ENCODE results near the gene TANGO6.

Gene TANGO6

GRCh38 chr16:69064764-69065313 lies 221.5 kb downstream of the TANGO6 start:
- DNase-seq, result no peak

DNA sequence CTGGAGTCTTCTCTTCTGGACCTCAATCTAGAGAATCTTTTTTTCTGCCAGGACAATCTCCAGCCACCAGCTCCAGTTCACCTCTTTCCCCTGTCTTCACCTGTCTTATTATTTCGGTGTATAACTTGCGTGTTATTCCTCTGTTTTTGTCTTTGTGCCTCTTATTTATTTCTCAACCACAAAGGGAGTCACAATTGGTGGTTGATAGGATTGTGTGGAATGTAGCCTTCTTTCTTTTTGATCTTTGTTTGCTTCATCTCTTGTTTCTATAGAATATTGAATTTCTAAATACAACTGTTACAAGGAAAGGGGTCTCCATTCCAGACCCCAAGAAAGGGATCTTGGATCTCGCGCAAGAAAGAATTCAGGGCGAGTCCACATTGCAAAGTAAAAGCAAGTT lies 226.2 kb downstream of the TANGO6 start:
- no peak for DNase-seq

DNA sequence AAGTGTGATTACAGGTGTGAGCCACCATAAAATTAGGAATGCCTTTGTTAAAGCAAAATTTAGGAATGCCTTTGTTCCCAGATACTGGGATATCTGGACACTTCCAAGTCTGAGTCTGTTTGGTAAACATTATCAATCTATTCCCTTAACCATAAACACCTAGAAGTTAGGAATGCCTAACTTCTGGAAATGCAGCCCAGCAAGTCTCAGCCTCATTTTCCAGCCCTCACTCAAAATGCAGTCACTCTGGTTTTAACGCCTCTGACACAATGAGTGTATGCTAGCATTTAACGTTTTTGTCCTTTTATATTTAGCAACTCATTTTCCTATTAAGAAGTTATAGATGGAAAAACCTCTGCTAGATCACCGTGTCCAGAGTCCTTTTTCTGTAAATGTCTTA lies 227.7 kb downstream of the TANGO6 start:
- no peak for DNase-seq

GRCh38 chr16:69072640-69072974 lies 229.3 kb downstream of the TANGO6 start:
- no peak for DNase-seq

GRCh38 chr16:69073181-69073702 lies 229.9 kb downstream of the TANGO6 start:
- no peak for DNase-seq

- DNase-seq, result no peak
Measured at GRCh38 chr16:69077251-69077650, 233.9 kb downstream of the TANGO6 start.

DNA sequence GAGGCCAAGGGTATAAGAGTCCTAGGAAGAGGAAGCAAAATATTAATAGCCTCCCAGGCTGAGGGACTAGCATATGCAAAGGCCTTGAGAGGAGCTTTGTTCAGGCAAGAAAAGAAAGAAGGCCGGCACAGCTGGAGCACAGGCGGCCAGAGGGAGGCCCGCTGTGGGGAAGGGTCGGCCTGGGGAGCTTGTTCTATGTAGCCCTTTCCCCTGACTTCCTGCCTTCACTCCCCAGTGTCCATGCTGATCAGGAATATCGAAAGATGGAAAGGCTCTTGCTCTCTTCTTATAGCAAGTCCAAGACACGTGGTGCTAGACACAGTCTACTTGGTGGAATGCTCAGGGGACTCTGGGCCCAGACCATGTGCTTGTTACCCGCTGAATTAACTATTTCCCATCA lies 234.7 kb downstream of the TANGO6 start:
- DNase-seq, result no peak

DNA sequence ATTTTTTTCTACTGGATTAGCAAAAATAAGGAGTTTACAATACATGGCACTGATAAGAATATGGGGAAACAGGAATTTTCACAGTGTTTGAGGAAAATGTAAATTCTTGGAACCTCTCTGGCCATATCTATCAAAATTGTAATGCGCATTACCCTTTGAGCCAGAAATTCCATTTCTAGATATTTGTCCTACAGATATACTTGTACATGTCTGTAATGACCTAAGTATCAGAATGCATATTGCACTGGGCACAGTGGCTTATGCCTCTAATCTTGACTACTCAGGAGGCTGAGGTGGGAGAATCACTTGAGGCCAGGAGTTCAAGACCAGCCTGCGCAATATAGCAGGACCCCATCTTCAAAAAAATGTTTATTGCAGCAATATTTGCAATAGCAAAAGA lies 236.4 kb downstream of the TANGO6 start:
- no peak for DNase-seq

DNA sequence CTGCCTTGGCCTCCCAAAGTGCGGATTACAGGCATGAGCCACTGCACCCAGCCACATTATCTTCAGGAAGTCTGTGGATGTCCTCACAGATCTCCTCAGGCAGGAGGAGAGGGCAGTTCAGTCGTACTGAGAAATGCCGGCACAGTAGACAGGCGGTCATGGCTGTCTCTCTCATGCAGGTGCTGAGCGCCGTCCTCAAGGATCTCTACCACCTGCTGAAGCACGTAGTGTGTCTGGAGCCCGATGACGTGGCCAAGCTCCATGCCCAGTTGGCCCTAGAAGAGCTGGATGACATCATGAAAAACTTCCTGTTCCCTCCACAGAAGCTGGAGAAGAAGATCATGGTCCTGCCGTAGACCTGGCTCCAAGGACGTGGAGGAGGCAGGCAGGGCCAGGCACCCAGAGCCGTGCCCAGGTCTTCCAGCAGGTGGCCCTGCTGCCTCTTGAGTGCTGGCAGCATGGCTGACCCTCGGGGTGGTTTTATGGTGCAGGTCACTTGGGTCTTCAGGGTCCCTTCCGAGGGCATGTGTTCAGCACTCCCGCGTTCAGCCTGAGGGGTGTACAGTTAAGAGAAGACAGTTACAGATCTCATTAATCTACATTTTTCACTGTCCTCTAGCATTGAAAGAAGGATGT lies 240.1 kb downstream of the TANGO6 start:
- DNase-seq, result no peak

DNA sequence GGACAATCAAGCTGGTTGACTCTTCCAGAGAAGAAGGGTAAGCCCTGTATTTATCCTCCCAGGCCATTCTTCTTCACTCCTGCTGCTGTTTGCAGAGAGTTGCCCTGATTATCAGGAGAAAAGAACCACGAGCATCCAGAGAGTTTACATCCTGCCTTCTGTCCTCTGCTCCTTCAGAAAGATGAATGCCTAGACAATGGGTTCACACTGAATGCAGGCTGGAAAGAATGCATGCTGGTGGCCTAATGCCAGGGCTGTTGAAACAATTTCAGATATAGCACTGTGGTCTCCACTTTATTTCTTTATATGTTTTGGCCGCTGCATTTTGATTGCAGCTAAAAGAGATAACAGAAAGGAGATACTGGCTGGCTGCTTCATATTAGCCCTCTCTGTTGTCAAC lies 241.0 kb downstream of the TANGO6 start:
- DNase-seq, result no peak

DNA sequence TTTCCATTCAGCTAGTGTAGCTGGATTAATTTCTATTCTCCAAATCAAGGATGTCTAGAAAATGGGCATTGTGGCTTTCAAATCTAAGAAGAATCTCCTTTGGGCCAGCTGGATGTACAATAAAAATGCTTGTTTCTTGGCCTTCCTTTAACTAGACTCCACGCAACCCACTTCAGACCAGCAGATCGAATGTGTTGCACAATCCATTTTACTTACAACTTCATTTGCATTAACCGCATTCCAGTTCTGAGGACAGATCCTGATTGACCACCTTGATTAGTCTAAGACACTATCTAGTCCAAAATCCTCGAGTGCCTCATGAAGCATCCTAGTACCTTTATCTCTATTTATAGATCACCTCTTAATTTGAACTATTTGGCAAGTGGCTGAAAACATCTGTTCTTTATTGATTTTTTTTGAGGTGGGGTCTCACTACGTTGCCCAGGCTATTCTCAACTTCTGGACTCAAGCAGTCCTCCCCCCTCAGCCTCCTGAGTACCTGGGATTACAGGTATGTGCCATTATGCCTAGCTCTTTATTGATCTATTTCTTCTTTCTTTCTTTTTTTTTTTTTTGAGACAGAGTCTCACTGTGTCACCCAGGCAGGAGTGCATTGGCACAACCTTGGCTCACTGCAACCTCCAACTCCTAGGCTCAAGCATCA lies 241.8 kb downstream of the TANGO6 start:
- DNase-seq, result no peak

DNA sequence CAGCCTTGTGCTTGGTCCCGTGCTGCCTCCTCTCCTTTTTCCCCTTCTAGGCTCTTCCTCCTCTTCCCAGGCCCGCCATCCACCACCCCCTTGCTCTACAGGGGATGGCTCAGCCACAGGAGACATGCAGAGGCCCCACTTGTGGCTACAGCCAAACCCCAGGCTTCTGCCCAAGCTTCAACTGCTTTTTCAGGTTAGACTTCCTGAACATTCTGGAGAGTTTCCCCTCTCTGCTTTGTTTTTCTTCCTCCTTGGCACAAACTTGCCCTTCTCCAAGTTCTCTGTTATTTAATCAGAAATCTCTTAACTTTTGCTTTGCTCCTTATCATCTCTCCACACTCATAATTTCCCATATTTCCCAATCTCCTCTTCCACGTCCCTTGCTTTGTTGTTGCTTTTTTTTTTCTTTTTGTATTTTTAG lies 243.8 kb downstream of the TANGO6 start:
- DNase-seq, result no peak

DNA sequence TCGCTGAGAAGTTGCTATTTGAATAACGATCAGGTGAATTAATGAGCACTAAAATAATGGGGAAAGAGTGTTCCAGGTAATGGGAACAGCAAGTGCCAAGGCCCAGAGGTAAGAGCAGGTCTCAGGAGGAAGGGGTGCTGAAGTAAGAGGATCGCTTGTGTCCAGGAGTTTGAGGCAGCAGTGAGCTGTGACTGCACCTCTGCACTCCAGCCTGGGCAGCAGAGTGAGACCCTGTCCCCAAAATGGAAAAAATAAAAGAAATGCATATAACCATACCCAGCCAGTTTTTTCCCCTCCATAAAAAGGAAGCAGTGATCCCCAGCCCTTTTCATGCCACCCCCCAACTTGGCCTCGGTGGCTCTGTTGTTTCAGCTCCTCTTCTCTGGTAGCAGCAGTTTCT lies 245.4 kb downstream of the TANGO6 start:
- no peak for DNase-seq

- no peak for DNase-seq
Measured at GRCh38 chr16:69089091-69089910, 246.0 kb downstream of the TANGO6 start.

- DNase-seq, result no peak
Measured at GRCh38 chr16:69093974-69094373, 250.6 kb downstream of the TANGO6 start.

- DNase-seq, result no peak
Measured at GRCh38 chr16:69094501-69094900, 251.2 kb downstream of the TANGO6 start.

DNA sequence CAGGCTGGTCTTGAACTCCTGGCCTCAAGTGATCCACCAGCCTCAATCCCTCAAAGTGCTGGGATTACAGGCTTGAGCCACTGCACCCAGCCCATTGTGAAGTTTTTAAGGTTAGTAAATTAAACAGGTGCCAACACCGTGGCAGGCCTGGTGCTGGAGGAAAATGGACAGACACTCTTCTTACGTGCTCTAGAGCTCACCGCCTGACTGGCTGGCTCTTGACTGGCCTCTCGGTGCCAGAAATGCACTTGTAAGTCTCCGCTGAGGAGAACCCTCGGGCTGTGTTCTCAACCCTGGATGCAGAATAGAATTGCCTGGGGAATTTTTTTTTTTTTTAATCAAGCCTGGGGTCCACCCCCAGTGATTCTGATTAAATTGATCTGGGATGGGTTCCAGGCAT lies 251.9 kb downstream of the TANGO6 start:
- DNase-seq, result no peak

GRCh38 chr16:69100071-69100691 lies 256.9 kb downstream of the TANGO6 start:
- DNase-seq, result no peak

- DNase-seq, result no peak
Measured at GRCh38 chr16:69105501-69106361, 262.4 kb downstream of the TANGO6 start, which contains the start of gene HAS3. Gene HAS3 (plus strand): TSS chr16:69105653. CDS start chr16:69109396, 3,743 bp downstream.

DNA sequence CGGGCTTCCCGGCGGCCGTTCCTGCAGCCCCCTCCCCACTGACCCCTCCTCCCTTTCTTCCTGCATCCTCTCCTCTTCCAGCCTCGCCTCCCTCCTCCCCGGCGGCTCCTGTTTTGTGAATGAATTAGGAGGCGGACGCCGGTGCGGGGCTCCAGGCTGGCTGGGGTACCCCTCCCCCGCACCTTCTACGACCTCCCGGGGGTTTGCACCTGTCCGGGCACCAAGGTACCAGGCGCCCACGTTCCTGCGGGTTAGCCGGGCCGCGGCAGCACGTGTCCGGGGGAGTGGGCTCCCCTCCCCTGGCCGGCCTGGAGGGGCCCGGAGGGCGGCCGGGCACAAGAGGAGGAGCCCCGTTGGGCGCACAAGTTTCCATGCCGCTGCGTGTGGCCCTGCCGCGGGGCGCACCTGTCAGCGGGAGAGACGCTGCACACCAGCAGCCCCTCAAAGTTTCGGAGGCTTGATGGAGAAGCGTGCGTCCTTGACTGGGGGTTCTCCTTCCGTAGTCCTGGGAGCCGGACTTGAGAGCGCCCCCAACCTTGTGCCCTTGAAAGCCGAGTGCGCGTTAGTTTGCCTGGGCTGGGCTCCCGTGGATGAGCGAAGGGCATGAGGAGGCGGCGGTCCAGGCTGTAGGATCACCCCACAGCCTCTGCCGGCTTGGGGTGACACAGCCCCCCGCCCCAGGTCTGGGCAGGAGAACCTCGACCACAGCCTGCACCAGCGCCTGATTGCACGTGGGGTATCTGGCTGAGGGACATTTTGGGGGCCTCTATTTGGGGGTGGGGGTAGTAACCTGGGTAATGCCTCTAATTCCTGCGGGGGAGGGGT lies 263.4 kb downstream of the TANGO6 start:
- DNase-seq, result no peak

All from effector CD8-positive, alpha-beta T cell (primary cell).